Measurements from ENCODE around the gene OR10H4.
"Not testable (repeated sequence)": the region's sequence is repeated elsewhere in the genome, so short reads cannot be mapped to it uniquely, and the experiment has no call there.

- TF ChIP-seq POLR2A, CTCF (IDR thresholded peaks at IDR 0.05): not testable (repeated sequence)
These were observed 23.2 kb downstream of the OR10H4 start for GRCh38 chr19:15972043-15972442.

Data from right lobe of liver (tissue), 4 donors.